DOHH2 (cell line): ENCODE results near the gene WDR62.

Experiments used
- CTCF ChIP-seq: fragments of 200-600 bp; sonication (generic); IDR thresholded peaks from one replicate; pipeline ENCODE4 v1.5.1; 2014; ENCODE audit warnings: antibody characterized with exemption, mild to moderate bottlenecking, low read depth, low read length; ENCODE audit not compliant: poor library complexity, severe bottlenecking
- EZH2phosphoT487 ChIP-seq: fragments of 200-600 bp; sonication (generic); IDR thresholded peaks from 2 replicates; pipeline ENCODE4 v1.6.1; 2017; ENCODE audit warnings: borderline replicate concordance, mild to moderate bottlenecking, antibody characterized with exemption, low read length, moderate library complexity, mixed read lengths

- TF ChIP-seq CTCF (no peak), EZH2phosphoT487 (no peak)
These were observed 6.9 kb upstream of the WDR62 start for GRCh38 chr19:36047835-36048234.
